Right lung (tissue), 5 donors: ENCODE data around the gene GPX4. TPM values are rescaled to one million over a fixed set of nuclear protein-coding genes. Genes with fewer than 3 reads are reported as not detected.

Experiments used
- DNase-seq, 2 donors: peaks; one replicate each; pipeline ENCODE4 v3.0.0-alpha.2; 2013
- polyA plus RNA-seq, 5 donors: library from polyadenylated mRNA; unstranded; fragments of 120-200 nt; gene quantifications; one replicate each; pipeline versions ENCODE4 v1.2.1 to v1.2.3, GENCODE V29; 2013; ENCODE audit warnings: inconsistent platforms in 1 of 5, low replicate concordance in 1 of 5; ENCODE audit not compliant: insufficient read length in 5 of 5, insufficient read depth in 1 of 5

Gene GPX4
- polyA plus RNA-seq, 5 donors = 141 to 288 (median 176) TPM

GRCh38 chr19:1146858-1147780 lies 43.3 kb downstream of the GPX4 start:
- no peak for DNase-seq

- DNase-seq = no peak
Observed at GRCh38 chr19:1147934-1148549, 44.2 kb downstream of the GPX4 start.

GRCh38 chr19:1149259-1150045 lies 45.7 kb downstream of the GPX4 start:
- DNase-seq = no peak

- no peak for DNase-seq
Observed at GRCh38 chr19:1150333-1151036, 46.7 kb downstream of the GPX4 start.

- no peak for DNase-seq
Observed at GRCh38 chr19:1151037-1151724, 47.4 kb downstream of the GPX4 start.

GRCh38 chr19:1151917-1152587 lies 48.3 kb downstream of the GPX4 start:
- no peak for DNase-seq

GRCh38 chr19:1153891-1154730 lies 50.3 kb downstream of the GPX4 start:
- no peak for DNase-seq

GRCh38 chr19:1154731-1155351 lies 51.0 kb downstream of the GPX4 start:
- DNase-seq = peak; percentile 81 to 83

- DNase-seq = no peak
Observed at GRCh38 chr19:1155352-1156304, 51.8 kb downstream of the GPX4 start.

Other genes starting within 250 kb of the GPX4 start
- gene CFD, start 244.3 kb upstream of the GPX4 start, polyA plus RNA-seq = 10 to 100 TPM in 1 of 5 donors, 1 to 10 TPM in 4; 4.7 to 31.4 (median 6.3) TPM
- 10 to 100 TPM; 36.7 to 76.2 (median 51.0) TPM for gene MED16, start 210.8 kb upstream of the GPX4 start, polyA plus RNA-seq
- not detected for gene RNU6-9, start 210.5 kb upstream of the GPX4 start, polyA plus RNA-seq
- 10 to 100 TPM; 27.5 to 61.8 (median 37.1) TPM for gene R3HDM4, start 190.8 kb upstream of the GPX4 start, polyA plus RNA-seq
- gene KISS1R, start 186.7 kb upstream of the GPX4 start, polyA plus RNA-seq = under 1 TPM in 1 of 5 donors, not detected in 4; 0.15 TPM
- gene ARID3A, start 178.0 kb upstream of the GPX4 start, polyA plus RNA-seq = 10 to 100 TPM; 17.0 to 28.0 (median 20.3) TPM
- 10 to 100 TPM; 22.3 to 47.6 (median 30.8) TPM for gene WDR18, start 119.6 kb upstream of the GPX4 start, polyA plus RNA-seq
- gene GRIN3B, start 103.6 kb upstream of the GPX4 start, polyA plus RNA-seq = 1 to 10 TPM in 2 of 5 donors, under 1 TPM in 3; 0.31 to 1.6 (median 0.69) TPM
- gene TMEM259, start 82.9 kb upstream of the GPX4 start, polyA plus RNA-seq = 100 to 1,000 TPM in 2 of 5 donors, 10 to 100 TPM in 3; 70.9 to 132 (median 98.4) TPM
- not detected for gene RNU6-2, start 82.5 kb upstream of the GPX4 start, polyA plus RNA-seq
- 100 to 1,000 TPM; 128 to 196 (median 157) TPM for gene CNN2, start 77.4 kb upstream of the GPX4 start, polyA plus RNA-seq
- 1 to 10 TPM; 2.8 to 6.1 (median 4.7) TPM for gene ABCA7, start 63.9 kb upstream of the GPX4 start, polyA plus RNA-seq
- 10 to 100 TPM in 3 of 5 donors, 1 to 10 TPM in 2; 7.8 to 15.8 (median 10.2) TPM for gene ARHGAP45, start 36.8 kb upstream of the GPX4 start, polyA plus RNA-seq
- gene POLR2E, start 8.6 kb upstream of the GPX4 start, polyA plus RNA-seq = 100 to 1,000 TPM; 107 to 191 (median 115) TPM
- 10 to 100 TPM; 16.7 to 26.3 (median 17.9) TPM for gene SBNO2, start 70.3 kb downstream of the GPX4 start, polyA plus RNA-seq
- gene STK11, start 101.8 kb downstream of the GPX4 start, polyA plus RNA-seq = 10 to 100 TPM; 40.7 to 59.5 (median 46.3) TPM
- gene CBARP, start 134.0 kb downstream of the GPX4 start, polyA plus RNA-seq = 1 to 10 TPM in 4 of 5 donors, under 1 TPM in 1; 0.97 to 2.5 (median 1.5) TPM
- gene ATP5F1D, start 137.8 kb downstream of the GPX4 start, polyA plus RNA-seq = 100 to 1,000 TPM in 1 of 5 donors, 10 to 100 TPM in 4; 47.3 to 131 (median 76.0) TPM
- gene MIDN, start 144.6 kb downstream of the GPX4 start, polyA plus RNA-seq = 10 to 100 TPM; 29.5 to 67.9 (median 40.8) TPM
- gene CIRBP, start 165.3 kb downstream of the GPX4 start, polyA plus RNA-seq = 1,000 to 10,000 TPM in 1 of 5 donors, 100 to 1,000 TPM in 4; 774 to 1,053 (median 920) TPM
- 10 to 100 TPM in 4 of 5 donors, 1 to 10 TPM in 1; 8.9 to 32.2 (median 17.2) TPM for gene FAM174C, start 171.5 kb downstream of the GPX4 start, polyA plus RNA-seq
- gene EFNA2, start 181.9 kb downstream of the GPX4 start, polyA plus RNA-seq = 1 to 10 TPM in 2 of 5 donors, under 1 TPM in 3; 0.66 to 2.1 (median 0.84) TPM